Measurements from ENCODE around the gene SARS1. TPM values are rescaled to one million over a fixed set of nuclear protein-coding genes. Genes with fewer than 3 reads are reported as not detected.
A peak's percentile ranks its signal among the peaks of the same experiment; 100 is the strongest.
"Not testable (repeated sequence)": the region's sequence is repeated elsewhere in the genome, so short reads cannot be mapped to it uniquely, and the experiment has no call there.

The SARS1 gene
- total RNA-seq, 1 donor from 2014 or later: 104 TPM

- intact Hi-C loops (cut with DNase I): loop anchor here (2.0 to 5.0 kb wide), 2 partner anchors 16 to 249 kb away; no protein-coding TSS in a partner anchor
- DNase-seq (ENCODE audit: low spot score): peak; percentile 99
These were observed 69.4 kb downstream of the SARS1 start, which contains the start of gene PSRC1 for GRCh38 chr1:109282952-109283747. PSRC1 (minus strand) TSS chr1:109283145.

DNA sequence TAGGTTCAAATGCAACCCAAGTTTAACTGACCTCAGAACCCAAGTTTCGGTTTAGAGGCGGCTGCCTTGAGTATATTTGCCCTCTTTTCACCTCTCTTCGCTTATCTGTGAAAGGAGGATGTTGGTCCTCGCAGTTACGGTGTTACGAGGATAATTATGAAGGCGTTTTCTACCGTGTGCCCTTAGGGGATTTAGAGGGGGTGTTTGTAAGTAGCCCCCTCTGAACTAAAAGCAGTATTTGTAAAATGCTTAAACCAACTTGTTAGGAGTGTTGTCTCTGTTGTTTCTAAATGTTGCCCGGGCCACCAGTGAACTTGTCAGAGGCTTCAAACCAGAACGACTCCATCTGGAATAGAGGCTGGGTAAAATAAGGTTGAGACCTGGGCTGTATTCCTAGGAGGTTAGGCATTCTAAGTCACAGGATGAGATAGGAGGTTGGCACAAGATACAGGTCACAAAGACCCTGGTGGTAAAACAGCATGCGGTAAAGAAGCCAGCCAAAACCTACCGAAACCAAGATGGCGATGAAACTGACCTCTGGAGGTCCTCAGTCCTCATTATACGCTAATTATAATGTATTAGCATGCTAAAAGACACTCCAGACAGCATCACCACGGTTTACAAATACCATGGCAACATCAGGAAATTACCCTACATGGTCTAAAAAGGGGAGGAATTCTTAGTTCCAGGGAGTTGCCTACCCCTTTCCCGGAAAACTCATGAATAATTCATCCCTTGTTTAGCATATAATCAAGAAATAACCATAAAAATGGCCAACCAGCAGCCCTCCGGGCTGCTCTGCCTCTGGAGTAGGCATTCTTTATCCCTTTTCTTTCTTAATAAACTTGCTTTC, 70.3 kb downstream of the SARS1 start:
- no peak for DNase-seq (ENCODE audit: low spot score)
- intact Hi-C loops (cut with DNase I): loop anchor here (2.0 to 5.0 kb wide), 2 partner anchors 15 to 248 kb away; no protein-coding TSS in a partner anchor

DNA sequence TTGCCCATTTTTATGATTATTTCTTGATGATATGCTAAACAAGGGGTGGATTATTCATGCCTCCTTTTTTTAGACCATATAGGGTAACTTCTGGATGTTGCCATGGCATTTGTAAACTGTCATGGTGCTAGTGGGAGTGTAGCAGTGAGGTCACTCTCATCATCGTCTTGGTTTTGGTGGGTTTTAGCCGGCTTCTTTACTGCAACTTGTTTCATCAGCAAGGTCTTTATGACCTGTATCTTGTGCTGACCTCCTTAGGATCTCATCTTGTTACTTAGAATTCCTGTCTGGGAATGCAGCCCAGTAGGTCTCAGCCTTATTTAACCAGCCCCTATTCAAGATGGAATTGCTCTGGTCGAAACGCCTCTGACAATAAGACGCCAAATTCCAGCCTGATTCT, 73.0 kb downstream of the SARS1 start:
- intact Hi-C loops (cut with DNase I); DNase-seq (ENCODE audit: low spot score): not testable (repeated sequence)

Other genes with a start within 250 kb of the SARS1 start
- gene WDR47, start 171.8 kb upstream of the SARS1 start, total RNA-seq: 15.7 TPM
- 65.0 TPM for gene TAF13, start 137.9 kb upstream of the SARS1 start, total RNA-seq
- gene TMEM167B, start 123.2 kb upstream of the SARS1 start, total RNA-seq: 37.4 TPM
- gene ELAPOR1, start 99.8 kb upstream of the SARS1 start, total RNA-seq: 0.30 TPM
- 7.1 TPM for gene CELSR2, start 35.6 kb downstream of the SARS1 start, total RNA-seq
- gene PSRC1, start 69.2 kb downstream of the SARS1 start, total RNA-seq: 0.59 TPM
- gene MYBPHL, start 93.1 kb downstream of the SARS1 start, total RNA-seq: 1.2 TPM
- 184 TPM for gene SORT1, start 184.0 kb downstream of the SARS1 start, total RNA-seq
- gene PSMA5, start 212.5 kb downstream of the SARS1 start, total RNA-seq: 60.7 TPM